GM21367 (cell line): Measurements from ENCODE around the gene MMP24OS.

Experiments
- ATAC-seq: cut with Tn5 transposase; IDR thresholded peaks from one replicate; pipeline ENCODE4 v1.9.1; 2021; ENCODE audit not compliant: unreplicated experiment

The MMP24OS gene

DNA sequence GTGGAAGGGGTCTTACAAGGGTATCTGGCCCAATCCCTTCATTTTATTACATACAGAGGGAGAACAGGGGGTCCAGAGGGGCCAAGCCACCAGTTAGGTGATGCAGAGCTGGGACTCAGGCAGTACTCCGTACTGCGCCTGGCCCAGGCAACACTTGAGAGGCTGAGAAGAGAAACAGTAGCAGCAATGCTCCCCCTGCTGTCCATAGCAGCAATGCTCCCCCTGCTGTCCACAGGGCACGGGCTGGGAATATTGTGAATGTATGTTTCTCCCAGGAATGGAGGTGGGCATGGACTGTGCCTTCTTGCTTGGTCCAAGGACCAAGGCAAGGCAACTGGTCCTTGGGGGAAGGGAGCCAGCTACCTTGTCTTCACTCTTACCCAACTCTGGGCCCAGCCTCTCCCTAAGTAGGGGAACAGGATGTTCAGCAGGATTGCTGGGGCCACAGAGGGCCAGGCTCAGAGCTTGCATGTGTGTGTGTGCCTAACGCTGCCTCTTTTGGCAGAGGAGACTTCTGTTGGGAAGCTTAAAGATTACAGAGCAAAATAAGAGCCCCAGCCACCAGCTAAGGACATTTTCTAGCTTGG lies 29.1 kb upstream of the MMP24OS start:
- no peak for ATAC-seq

DNA sequence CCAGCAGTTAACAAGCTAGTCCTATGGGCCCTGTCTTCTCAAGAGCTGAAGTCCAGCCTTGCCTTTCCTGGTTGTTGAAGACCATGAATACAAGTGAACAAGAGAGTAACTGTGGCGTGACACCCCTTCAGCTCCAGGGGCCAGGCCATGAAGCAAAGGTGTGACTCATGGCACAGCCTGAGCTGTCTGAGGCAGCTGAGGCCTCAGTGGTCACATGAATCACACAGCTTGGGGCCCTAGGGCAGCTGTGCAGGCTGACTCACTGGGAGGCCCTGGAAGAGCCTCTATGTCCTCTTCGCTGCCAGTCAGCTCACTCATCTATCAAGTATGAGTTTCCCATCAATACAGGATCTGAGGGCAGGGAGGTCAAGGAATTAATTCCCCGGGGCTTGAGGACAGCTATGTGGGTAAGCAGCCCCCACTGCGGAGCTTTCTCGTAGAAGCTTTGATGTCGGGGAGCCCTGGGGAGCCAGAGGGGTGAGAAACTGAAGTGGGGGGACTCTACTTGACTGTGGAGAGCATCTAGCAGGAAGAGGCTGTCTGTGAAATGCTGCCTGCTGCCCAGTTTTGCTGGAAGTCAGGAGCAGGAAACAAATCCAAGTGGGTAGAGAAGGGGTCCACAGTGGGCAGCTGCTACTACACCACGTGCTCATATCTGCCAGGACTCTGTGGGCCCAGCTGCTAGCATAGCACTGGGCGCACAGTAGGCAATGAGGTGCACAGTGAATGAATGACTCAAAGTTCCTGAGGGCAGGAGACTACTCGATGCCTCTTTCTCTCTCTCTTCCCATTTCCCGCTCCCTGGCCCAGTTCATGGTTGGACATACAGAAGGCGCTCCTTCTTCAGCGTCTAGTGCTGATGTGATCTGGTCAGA lies 28.0 kb upstream of the MMP24OS start:
- ATAC-seq = no peak

DNA sequence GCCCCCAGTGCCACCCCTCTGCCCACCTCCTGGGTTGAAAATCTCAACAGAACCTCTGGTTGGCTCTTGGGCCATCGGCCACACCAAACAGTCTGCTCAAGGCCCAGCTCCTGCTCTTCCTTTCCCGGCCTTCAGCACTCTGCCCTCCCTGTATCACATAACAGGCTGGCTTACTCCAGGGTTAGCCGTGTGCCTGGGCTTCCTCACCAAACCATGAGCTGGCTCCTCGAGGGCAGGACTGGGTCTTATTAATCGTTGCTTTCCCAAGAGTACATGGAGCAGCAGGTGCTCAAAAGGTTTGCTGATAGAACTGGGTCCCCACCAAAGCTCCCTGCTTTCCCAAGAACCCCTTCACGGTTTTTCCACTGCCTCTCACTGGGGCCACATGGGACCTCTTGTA lies 27.0 kb upstream of the MMP24OS start:
- ATAC-seq = no peak

DNA sequence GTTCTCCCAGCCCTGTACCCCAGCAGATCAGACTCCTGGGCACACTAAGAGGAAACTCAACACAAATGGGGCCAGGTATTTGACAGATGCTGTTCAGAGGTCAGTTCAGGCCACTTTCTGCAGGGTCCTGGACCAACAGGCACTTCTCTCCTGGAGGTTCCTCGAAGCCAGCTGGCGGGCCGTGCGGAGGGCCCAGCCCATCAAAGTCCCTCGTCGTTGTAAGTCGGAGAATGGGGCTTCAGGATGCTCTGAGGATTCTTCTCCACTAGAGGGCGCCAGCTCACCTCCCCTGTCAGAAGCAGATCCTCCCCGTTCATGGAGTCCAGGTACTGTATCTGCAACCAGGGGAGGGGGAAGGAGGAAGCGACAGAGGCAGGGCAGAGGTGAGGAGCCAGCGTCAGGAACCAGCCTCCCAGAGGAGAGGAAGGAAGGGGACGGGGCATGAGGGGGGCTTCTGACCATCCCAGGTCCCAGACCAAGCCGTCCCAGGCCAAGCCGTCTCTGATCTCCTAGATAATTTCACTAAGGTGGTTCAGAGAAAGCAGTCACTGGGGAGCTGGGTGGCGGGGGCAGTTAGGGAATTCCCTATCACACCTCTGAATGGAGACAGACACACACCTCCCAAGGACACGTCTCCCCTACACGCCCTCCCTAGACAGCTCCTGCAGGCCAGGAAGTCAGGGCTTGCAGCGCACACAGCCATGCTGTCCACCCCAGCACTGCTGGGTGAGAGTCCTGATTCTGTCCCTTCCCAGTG lies 26.0 kb upstream of the MMP24OS start:
- no peak for ATAC-seq

DNA sequence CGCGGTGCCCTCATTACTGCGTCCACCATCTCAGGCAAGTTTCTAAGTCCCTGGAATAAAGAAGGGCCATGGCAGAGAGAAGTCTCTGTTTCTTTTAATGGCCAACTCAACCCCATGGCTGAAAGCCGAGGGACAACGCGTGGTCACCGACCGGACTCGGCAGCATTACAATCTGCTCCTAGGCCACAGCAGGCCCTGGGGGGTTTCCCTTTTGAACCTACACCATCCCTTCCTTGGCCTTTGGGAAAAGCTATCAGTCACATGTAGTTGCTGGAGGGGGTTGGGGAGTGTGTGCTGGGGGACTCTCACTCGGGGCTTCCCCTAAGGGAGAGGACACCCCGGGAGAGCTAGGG lies 25.4 kb upstream of the MMP24OS start:
- ATAC-seq = no peak

DNA sequence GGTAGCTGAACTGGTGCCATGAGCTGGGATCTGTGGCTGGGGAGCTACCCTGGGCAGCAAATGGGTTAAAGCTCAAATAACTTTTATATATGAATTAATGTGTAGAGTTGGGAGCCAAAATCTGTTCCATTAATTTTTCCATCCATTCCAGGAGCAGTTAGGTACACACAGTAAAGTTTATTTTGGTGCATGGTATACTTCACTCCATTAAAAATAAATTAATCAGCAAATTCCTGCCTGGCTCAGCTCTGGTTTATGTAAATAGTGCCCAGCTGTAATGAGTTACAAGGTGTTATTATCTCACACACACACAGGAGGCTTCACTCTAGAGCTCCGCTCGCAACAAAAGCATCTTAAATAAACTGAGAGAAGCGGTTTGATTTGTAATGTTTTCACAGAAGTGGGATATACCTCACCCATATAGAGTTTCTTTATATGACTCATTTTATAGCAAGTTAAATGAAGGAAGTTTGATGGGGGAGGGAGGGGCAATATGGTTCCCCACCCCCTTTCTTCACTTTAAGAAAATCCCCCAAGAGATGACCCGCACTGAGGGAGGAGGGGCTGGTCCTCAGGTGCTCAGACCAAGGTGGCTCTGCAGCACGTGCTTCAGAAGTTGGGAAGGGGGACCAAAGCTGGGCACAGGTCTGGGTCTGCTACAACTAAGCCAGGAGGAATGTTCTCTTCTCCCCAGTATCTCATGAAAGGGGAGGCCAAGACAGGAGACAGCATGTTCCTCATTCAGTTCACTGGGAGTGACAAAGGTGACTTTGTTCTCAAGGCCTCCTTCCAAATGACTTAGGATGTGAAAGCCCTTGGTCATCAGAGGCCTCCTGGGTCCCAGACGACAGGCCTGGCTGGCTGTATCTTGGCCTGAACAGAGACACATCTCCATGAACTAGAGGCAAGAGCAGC lies 24.8 kb upstream of the MMP24OS start:
- no peak for ATAC-seq

DNA sequence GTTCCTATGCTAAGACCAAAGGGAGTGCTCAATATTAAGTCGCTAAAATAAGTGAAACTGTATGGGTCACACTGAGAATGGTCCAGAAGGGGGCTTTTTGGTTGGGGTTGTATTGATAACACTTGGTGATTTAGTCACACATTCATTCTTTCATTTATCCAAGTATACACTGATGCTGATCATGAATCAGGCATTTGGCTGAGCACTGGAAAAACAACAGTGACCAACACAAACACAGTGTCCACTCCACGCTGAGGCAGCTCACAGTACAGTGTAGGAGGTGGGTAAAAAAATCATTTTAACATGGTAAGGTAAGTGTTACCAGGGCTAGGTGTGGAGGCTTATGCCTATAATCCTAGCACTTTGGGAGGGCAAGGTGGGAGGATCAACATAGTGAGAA lies 23.5 kb upstream of the MMP24OS start:
- ATAC-seq = no peak

DNA sequence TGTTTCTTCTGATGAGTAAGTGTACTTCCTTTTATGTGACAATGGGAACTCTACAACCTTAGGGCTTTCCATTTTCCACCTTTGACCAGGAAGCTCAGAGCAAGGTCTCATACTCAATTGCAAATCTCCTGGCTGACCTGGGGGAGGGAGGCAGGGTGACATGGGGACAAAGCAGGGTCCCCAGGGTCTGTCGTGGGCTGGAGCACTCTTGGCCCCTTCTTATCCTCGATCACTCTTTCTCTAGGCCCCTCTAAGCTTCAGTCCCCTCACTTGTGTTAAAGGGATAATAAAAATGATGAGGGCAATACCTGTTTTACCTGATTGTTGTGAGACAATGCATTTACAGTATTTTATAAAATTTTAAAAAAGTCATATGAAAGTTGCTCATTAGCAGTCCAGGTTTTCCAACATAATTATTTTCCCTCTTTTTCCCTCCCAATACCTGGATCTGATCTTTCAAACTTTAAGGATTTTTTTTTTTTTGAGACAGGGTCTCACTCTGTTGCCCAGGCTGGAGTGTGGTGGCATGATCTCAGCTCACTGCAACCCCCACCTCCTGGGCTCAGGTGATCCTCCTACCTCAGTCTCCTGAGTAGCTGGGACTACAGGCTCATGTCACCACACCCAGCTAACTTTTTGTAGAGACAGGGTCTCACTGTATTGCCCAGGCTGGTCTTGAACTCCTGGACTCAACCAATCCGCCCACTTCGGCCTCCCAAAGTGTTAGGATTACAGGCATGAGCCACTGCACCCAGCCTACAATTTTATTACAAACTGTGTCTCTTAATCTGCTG lies 22.7 kb upstream of the MMP24OS start:
- ATAC-seq = no peak

DNA sequence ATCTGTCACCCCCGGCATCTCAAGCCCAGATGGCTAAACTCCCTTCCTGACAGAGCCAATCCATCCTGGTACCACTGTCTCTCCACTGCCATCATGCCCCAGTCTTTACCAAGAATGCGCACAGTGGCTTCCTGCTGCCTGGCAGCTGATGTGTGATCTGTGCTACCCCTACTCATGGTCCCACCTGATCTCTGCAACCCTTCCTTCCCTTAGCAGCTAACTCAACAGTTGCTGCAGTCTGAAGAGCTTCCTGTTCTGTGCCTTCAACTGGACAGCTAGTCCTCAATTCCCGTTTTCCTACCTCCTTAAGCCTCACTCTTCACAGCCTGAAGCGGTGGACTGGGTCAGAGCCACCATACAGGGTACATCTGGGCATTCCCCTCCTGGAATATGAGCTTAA lies 21.9 kb upstream of the MMP24OS start:
- ATAC-seq = no peak

DNA sequence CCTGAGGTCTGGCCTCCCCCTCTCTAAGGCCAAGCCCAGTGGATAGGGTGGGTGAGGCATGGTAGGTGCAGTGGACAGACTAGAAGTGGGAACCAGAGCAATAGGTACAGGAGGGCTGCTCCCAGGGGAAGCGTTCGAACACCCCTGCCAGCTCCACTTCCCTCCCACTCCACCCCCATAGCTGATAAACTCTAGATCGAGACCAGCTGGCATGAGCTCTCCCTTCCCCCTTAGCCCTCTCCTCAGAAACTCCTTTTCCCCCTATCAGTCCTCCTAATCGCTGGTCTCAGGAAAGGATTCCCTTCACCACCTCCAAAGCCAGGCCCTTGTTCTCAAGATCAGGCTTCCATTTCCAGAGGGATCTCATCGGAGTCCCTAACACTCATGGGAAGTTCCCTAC lies 20.3 kb upstream of the MMP24OS start:
- no peak for ATAC-seq

DNA sequence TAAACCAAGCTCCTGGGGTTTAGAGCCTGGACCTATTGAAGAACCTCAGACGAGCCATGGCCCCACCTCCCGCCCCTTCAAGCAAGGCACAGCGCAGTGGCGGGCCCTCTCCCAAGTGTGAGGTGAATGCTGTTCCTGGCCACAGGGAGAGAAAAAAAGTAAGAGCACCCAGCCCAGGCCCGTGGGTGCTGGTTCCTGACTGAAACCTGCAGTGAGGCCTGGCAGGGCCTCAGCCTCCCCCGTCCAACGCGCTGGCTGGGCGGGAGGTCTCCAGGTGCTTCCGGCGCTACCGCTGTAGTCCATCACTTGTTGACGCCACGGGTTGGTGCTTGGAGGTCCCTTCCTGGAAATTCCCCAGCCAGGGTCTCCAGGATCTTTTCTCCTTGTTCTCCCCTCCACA lies 19.8 kb upstream of the MMP24OS start:
- no peak for ATAC-seq

DNA sequence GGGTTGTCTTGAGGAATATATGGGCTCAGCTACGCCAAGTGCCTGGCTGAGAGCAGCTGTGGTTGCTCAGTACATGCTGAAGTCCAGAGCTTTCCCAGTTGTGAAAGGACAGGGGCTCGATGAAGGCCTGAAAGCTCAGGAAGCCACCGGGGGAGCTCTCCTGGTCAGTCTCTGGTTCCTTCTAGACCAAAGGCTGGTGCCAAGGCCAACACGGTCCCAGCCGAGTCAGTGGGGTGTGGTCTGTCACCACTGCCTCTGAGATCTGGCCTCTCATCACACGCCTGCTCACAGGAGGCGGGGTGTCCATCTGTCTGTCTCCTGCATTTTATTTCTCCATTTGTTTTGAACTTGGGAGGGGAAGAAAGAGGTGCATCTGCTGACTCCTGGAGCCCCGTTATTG lies 19.2 kb upstream of the MMP24OS start:
- ATAC-seq = no peak

DNA sequence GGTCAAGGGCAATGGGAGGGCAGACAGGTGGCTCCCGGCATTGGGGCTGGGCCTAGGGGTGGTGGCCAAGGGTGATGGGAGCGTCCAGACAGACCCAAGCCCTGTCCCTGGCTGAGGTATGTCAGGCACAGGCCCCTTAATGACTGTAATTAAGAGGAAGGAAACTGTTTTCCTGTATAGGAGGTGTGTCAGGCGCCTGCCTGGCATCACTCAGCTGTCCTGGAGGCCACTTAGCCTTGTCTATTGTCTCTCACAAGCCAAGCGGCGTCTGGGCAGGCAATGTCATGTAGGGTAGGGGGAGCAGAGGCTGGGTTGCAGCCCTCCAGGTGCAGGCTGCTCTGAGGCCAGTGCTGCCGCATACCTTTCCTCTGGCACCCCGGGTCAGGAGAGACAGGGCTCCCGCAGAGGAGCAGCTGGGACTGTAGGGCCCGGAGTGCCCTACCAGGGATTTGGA lies 18.2 kb upstream of the MMP24OS start:
- no peak for ATAC-seq

DNA sequence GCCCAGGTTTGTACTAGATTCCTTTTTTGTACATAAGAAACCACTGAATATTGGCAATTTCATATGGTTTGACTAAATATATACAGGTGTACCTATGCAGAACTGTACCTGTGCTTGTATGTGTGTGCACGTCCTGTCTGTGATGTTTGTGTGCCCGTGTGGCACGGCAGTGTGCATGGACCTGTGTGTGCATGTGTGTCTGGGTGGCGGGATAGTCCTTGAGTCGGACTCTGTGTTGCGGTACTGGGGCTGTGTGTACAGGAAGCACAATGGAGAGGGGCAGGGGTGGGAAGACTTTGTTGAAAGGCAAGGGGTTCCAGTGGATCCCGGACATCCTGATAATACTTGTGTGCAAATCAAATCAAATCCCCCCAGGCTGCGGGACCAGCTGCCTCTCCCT lies 17.8 kb upstream of the MMP24OS start:
- ATAC-seq = no peak

DNA sequence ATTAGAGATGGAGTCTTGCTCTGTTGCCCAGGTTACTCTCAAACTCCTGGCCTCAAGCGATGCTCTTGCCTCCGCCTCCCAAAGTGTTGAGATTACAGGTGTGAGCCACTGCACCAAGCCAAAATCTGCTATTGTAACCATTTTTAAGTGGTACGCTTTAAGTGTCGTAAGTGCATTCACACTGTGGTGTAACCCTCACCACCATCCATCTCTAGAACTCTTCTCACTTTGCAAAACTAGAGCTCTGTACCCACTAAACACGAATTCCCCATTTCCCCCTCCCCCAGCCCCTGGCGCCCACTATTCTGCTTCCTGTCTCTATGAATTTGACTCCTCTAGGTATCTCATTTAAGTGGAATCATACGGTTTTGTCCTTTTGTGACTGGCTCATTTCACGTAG lies 17.1 kb upstream of the MMP24OS start:
- no peak for ATAC-seq

DNA sequence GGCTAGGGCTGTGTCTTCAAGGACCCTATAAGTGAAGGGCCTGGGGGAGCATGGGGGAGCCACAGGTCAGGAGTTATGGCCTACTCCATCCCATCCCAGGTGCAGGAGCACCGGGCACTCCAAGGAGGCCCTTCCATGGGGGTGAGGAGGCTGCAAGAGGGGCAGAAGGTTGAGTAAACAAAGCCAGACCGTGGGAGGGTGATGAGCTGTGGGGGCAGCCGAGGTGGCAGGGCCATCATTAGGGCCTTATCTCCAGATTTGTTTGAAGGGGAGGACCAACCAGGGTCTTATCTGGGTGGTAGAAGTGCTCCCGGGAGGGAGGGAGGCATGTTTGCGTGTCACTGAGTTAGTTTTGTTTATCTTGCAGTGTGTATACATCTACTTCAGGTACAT lies 16.4 kb upstream of the MMP24OS start:
- ATAC-seq = no peak

DNA sequence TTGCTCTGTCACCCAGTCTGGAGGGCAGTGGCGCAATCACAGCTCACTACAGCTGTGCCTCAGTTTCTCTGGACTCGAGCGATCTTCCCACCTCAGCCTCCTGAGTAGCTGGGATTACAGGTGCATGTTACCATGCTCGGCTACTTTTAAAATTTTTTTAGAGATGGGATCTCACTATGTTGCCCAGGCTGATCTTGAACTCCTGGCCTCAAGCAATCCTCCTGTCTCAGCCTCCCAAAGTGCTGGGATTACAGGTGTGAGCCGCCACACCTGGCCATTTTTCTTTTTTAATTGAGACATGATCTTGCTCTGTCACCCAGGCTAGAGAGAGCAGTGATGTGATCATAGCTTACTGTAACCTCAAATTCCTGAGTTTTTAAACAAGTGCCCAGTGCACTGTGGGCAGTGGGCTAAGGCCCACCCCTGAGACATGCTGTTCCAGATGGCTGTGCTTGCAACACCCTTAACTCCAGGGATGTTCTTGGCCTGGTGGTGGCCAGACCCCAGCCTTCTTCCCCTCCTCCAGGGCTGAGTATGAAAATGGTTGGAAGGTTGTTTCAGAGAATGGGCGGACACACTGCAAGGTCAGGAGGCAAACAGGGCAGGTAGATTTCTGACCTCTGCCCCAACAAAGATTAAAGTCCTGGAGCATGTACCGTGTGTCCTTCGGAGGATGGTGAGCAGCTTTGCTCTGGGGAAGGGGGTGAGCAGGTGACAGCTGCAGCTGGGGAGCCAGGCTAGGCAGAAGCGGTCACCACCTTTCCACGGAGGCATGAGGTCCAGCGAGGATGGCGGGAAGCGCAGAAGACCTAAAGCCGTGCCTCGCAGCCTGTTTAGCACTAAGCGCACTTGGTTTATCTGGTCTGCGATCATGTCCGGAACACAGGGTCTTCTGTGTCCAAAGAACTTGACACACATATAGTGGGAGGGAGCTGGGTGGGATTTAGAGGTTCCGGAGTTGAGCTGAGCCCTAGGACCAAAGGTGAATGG lies 15.7 kb upstream of the MMP24OS start:
- no peak for ATAC-seq

DNA sequence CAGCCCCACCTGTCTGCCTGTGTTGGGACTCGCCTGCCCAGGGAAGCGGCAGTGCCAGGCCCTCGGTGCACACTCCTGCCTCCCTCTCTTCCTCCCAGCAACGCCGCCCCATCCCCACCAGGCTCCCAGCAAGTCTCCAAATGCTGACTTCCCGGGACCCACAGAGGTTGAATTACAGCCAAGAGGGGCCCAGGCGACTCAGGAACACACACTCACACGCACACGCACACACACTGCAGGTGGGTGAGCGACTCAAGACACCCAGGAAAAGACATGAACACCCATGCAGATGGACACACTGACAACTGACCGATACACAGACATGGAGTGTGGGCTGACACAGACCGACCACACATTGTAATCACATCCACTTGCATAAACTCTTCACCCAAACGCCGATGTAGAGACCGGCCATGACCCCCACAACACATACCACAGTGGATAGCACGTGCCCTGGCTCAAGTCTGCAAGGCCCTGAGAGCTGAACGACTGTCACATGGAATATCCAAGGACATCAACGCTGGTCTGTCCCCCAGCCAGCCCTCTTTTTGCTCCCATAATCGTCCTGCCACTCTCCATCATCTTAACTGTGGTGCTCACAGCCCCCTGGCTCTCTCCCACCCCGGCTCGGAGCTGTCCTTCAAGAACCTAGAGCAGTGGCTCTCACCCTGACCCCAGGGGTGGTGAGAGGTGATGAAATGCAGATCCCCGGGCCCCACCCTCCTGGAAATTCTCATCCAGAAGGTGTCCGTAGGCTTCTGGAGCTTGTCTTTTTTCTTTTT lies 14.8 kb upstream of the MMP24OS start:
- no peak for ATAC-seq
